GM12892 (cell line): ENCODE data around the gene AASS.

Source experiments
- POLR2A ChIP-seq: IDR thresholded peaks from 2 replicates; pipeline ENCODE4 v1.6.1; 2011; ENCODE audit warnings: low read depth, low read length, control low read depth
- POLR2AphosphoS5 ChIP-seq: IDR thresholded peaks from 2 replicates; pipeline ENCODE4 v1.6.1; 2011; ENCODE audit warnings: low read depth, low read length, control low read depth
- TAF1 ChIP-seq: IDR thresholded peaks from 2 replicates; pipeline ENCODE4 v1.6.1; 2011; ENCODE audit warnings: low read depth, mild to moderate bottlenecking, control low read depth, low read length, borderline replicate concordance

- TF ChIP-seq POLR2AphosphoS5 (no peak), POLR2A (no peak), TAF1 (no peak)
These were observed 3.1 kb downstream of the AASS start for GRCh38 chr7:122140918-122141317.
